ENCODE data around the gene DNAJB6.
A peak's percentile ranks its signal among the peaks of the same experiment; 100 is the strongest.

Gene DNAJB6

GRCh38 chr7:157441023-157441399 is 104.2 kb downstream of the DNAJB6 start:
- Histone ChIP-seq H3K36me3 (replicated peaks; ENCODE audit: low read depth, low read length) (no peaks in the 10 kb centered on the region), H3K9ac (ENCODE audit: low read length) (no peak overlapping the region), H3K4me2 (ENCODE audit: low read length) (0 out of 2 replicates have a peak overlapping the region, but pooled peaks have one; percentile 7), H3K27me3 (ENCODE audit: low read depth, low read length) (no peaks in the 10 kb centered on the region), H3K27ac (ENCODE audit: low read length) (no peak overlapping the region), H3K4me1 (ENCODE audit: low read length) (peaks cover 5% of the 10 kb centered on the region; the same call in 1 of the 2 replicates), H3K4me3 (ENCODE audit: low read length) (no peak overlapping the region), H3K79me2 (ENCODE audit: low read length) (no peaks in the 10 kb centered on the region), H3K9me3 (ENCODE audit: insufficient read depth, low read length) (no peaks in the 10 kb centered on the region), H2AFZ (ENCODE audit: low read depth, low read length) (no peak overlapping the region), H4K20me1 (ENCODE audit: insufficient read depth, low read length) (no peaks in the 10 kb centered on the region)
- TF ChIP-seq CTCF (IDR thresholded peaks at IDR 0.05; ENCODE audit: low read depth, low read length) = no peak
- TF ChIP-seq EZH2phosphoT487 (IDR thresholded peaks at IDR 0.05; ENCODE audit: low read depth) = no peak

- Histone ChIP-seq H3K4me2 (ENCODE audit: low read length) (no peak overlapping the region), H4K20me1 (ENCODE audit: insufficient read depth, low read length) (no peaks in the 10 kb centered on the region), H3K27ac (ENCODE audit: low read length) (no peak overlapping the region), H3K9ac (ENCODE audit: low read length) (no peak overlapping the region), H3K79me2 (ENCODE audit: low read length) (no peaks in the 10 kb centered on the region), H3K4me1 (ENCODE audit: low read length) (peaks cover 5% of the 10 kb centered on the region; the same call in 1 of the 2 replicates), H3K36me3 (replicated peaks; ENCODE audit: low read depth, low read length) (no peaks in the 10 kb centered on the region), H3K27me3 (ENCODE audit: low read depth, low read length) (no peaks in the 10 kb centered on the region), H3K4me3 (ENCODE audit: low read length) (no peak overlapping the region), H3K9me3 (ENCODE audit: insufficient read depth, low read length) (no peaks in the 10 kb centered on the region), H2AFZ (ENCODE audit: low read depth, low read length) (no peak overlapping the region)
- TF ChIP-seq CTCF (IDR thresholded peaks at IDR 0.05; ENCODE audit: low read depth, low read length) (no peak), EZH2phosphoT487 (IDR thresholded peaks at IDR 0.05; ENCODE audit: low read depth) (no peak)
Observed at GRCh38 chr7:157442456-157442855, 105.7 kb downstream of the DNAJB6 start.

GRCh38 chr7:157442993-157443831 is 106.4 kb downstream of the DNAJB6 start:
- no peaks in the 10 kb centered on the region for H3K27me3 ChIP-seq (ENCODE audit: low read depth, low read length)

More at GRCh38 chr7:157442993-157443831, 106.4 kb downstream of the DNAJB6 start:
- Histone ChIP-seq H4K20me1 (ENCODE audit: insufficient read depth, low read length) (no peaks in the 10 kb centered on the region), H3K27ac (ENCODE audit: low read length) (no peak overlapping the region), H3K4me2 (ENCODE audit: low read length) (no peak overlapping the region), H3K9me3 (ENCODE audit: insufficient read depth, low read length) (no peaks in the 10 kb centered on the region), H2AFZ (ENCODE audit: low read depth, low read length) (no peak overlapping the region), H3K4me1 (ENCODE audit: low read length) (peaks cover 5% of the 10 kb centered on the region; the same call in 1 of the 2 replicates), H3K36me3 (replicated peaks; ENCODE audit: low read depth, low read length) (no peaks in the 10 kb centered on the region), H3K9ac (ENCODE audit: low read length) (no peak overlapping the region), H3K4me3 (ENCODE audit: low read length) (no peak overlapping the region), H3K79me2 (ENCODE audit: low read length) (no peaks in the 10 kb centered on the region)
- TF ChIP-seq EZH2phosphoT487 (IDR thresholded peaks at IDR 0.05; ENCODE audit: low read depth) (no peak), CTCF (IDR thresholded peaks at IDR 0.05; ENCODE audit: low read depth, low read length) (no peak)
